ENCODE measurements around the gene INAVA.

INAVA gene

DNA sequence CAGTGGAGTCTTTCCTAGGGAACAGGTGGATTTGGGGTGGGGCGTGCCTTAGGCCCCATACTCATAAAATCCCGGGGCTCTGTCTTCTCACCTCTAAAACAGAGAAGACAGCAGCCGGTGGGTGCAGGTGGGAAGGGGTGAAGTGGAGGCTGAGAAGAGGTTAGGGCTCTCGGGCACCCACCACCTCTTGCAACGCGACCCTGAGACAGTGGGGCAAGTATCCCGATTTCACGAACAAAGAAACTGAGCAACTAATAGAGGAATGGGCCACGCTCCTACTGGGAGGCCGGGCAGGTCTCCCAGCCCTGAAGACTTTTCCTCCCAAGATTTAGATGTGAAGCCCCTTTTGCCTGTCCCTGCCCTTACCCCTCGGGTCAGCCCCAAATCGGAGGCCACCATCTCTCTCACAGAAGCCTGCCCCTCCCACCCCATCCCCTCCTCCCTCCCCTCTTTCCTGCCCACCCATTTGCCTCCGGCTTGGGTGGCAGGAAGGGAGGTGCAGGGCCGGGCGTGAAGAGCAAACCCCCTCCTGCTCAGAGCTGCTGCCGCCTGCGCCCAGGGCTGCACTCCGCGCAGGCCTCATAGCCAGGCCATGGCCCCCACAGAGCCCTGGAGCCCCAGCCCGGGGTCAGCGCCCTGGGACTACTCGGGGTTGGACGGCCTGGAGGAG, 22.1 kb upstream of the INAVA start, which contains the start of gene GPR25:
TSS of gene GPR25 (plus strand) at position 536 of the 670 bp plus-strand sequence. CDS start at position 593, 57 bp downstream.
- peak within 1 kb of the TSS; percentile 44 for H3K4me3 Mint-ChIP-seq
- ATAC-seq, result no peak
- H3K36me3 Mint-ChIP-seq, result no peaks in the 10 kb centered on the region
- no peak within 1 kb of the TSS for H3K27ac Mint-ChIP-seq
- H3K9me3 Mint-ChIP-seq, result no peaks in the 10 kb centered on the region
- peak in 1 of 2 donors; percentile 50 for DNase-seq (ENCODE audit: low spot score in 2 of 2)
- H3K4me1 Mint-ChIP-seq, result peaks cover 62% of the 10 kb centered on the region

GRCh38 chr1:200873116-200873670, 21.5 kb upstream of the INAVA start:
- no peak overlapping the region for H3K27ac Mint-ChIP-seq
- peak overlapping the region; percentile 44 for H3K4me3 Mint-ChIP-seq
- no peaks in the 10 kb centered on the region for H3K9me3 Mint-ChIP-seq
- DNase-seq (ENCODE audit: low spot score in 2 of 2) (peak in 1 of 2 donors; percentile 34), ATAC-seq (no peak)
- H3K36me3 Mint-ChIP-seq, result no peaks in the 10 kb centered on the region
- H3K4me1 Mint-ChIP-seq, result peaks cover 67% of the 10 kb centered on the region

DNA sequence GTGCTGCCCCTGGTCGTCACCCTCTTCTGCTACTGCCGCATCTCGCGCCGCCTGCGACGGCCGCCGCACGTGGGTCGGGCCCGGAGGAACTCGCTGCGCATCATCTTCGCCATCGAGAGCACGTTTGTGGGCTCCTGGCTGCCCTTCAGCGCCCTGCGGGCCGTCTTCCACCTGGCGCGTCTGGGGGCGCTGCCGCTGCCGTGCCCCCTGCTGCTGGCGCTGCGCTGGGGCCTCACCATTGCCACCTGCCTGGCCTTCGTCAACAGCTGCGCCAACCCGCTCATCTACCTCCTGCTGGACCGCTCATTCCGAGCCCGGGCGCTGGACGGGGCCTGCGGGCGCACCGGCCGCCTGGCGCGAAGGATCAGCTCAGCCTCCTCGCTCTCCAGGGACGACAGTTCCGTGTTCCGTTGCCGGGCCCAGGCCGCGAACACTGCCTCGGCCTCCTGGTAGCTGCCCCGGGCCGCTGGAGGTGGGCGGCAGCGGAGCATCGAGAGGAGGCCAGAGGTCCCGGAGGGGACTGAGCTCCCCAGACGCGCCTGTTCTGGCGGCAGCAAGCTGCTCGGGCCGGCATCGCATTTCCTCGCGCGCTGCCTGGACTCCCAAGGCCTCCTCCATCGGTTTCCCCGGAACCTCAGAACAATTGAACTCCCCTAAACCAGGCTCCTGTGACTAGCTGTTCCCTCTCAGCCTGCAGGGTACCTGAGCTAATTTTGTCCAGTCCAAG, 20.9 kb upstream of the INAVA start:
- peak in 1 of 2 donors; percentile 49 for DNase-seq (ENCODE audit: low spot score in 2 of 2)
- ATAC-seq, result no peak
- Mint-ChIP-seq H3K4me3 (peak overlapping the region; percentile 44), H3K27ac (no peak overlapping the region), H3K36me3 (no peaks in the 10 kb centered on the region), H3K4me1 (peaks cover 74% of the 10 kb centered on the region), H3K9me3 (no peaks in the 10 kb centered on the region)

- Mint-ChIP-seq H3K36me3 (no peaks in the 10 kb centered on the region), H3K4me3 (peak overlapping the region; percentile 44), H3K4me1 (peaks cover 71% of the 10 kb centered on the region), H3K9me3 (no peaks in the 10 kb centered on the region), H3K27ac (no peak overlapping the region)
- no peak for ATAC-seq
- peak in 1 of 2 donors; percentile 49 for DNase-seq (ENCODE audit: low spot score in 2 of 2)
Measured at GRCh38 chr1:200874694-200875093, 20.0 kb upstream of the INAVA start.

- Mint-ChIP-seq H3K4me1 (peaks cover 71% of the 10 kb centered on the region), H3K9me3 (no peaks in the 10 kb centered on the region), H3K36me3 (peaks cover 5% of the 10 kb centered on the region), H3K27ac (no peak overlapping the region), H3K4me3 (no peak overlapping the region)
- ATAC-seq (no peak), DNase-seq (ENCODE audit: low spot score in 2 of 2) (peak in 1 of 2 donors; percentile 46)
Measured at GRCh38 chr1:200875416-200875815, 19.3 kb upstream of the INAVA start.

- no peaks in the 10 kb centered on the region for H3K9me3 Mint-ChIP-seq
- H3K27ac Mint-ChIP-seq, result no peak overlapping the region
Measured at GRCh38 chr1:200877010-200877409, 17.7 kb upstream of the INAVA start.

GRCh38 chr1:200877839-200878551, 16.7 kb upstream of the INAVA start:
- Mint-ChIP-seq H3K4me3 (peak overlapping the region; percentile 29), H3K27ac (no peak overlapping the region), H3K9me3 (no peaks in the 10 kb centered on the region), H3K36me3 (peaks cover 6% of the 10 kb centered on the region), H3K4me1 (peaks cover 63% of the 10 kb centered on the region)
- DNase-seq (ENCODE audit: low spot score in 2 of 2) (peak; percentile 48 to 85), ATAC-seq (peak; percentile 93)

More at GRCh38 chr1:200877010-200877409, 17.7 kb upstream of the INAVA start:
- H3K4me1 Mint-ChIP-seq, result peaks cover 67% of the 10 kb centered on the region
- peaks cover 6% of the 10 kb centered on the region for H3K36me3 Mint-ChIP-seq
- DNase-seq (ENCODE audit: low spot score in 2 of 2) (peak in 1 of 2 donors; percentile 39), ATAC-seq (no peak)
- H3K4me3 Mint-ChIP-seq, result no peak overlapping the region

DNA sequence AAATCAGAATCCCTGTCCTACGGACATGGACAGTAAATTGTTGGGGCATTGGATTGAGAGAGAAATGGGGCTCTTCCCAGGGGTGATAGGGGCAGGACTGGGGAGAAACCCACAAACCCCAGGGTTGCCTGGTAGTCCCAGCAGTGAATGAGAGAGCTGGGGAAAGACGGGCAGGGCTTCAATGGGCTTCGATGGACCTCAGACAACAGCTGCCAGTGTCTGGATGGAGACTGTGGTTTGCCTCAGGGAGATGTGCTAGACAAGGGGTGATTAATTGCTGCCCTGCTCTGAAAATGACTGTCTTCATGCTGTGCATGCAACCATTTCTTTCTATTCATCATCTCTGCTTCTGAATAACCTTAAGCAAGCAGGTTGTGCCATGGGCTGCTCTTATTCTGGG, 14.5 kb upstream of the INAVA start:
- ATAC-seq (peak; percentile 91), DNase-seq (ENCODE audit: low spot score in 2 of 2) (peak; percentile 21 to 80)
- H3K36me3 Mint-ChIP-seq, result peaks cover 6% of the 10 kb centered on the region
- no peaks in the 10 kb centered on the region for H3K9me3 Mint-ChIP-seq
- peaks cover 46% of the 10 kb centered on the region for H3K4me1 Mint-ChIP-seq
- H3K27ac Mint-ChIP-seq, result peak overlapping the region; percentile 79
- peak overlapping the region; percentile 34 for H3K4me3 Mint-ChIP-seq

- H3K27ac Mint-ChIP-seq, result no peak overlapping the region
- H3K9me3 Mint-ChIP-seq, result no peaks in the 10 kb centered on the region
- ATAC-seq, result no peak
- H3K4me1 Mint-ChIP-seq, result peaks cover 50% of the 10 kb centered on the region
- no peak overlapping the region for H3K4me3 Mint-ChIP-seq
- peaks cover 6% of the 10 kb centered on the region for H3K36me3 Mint-ChIP-seq
- DNase-seq (ENCODE audit: low spot score in 2 of 2), result peak in 1 of 2 donors; percentile 38
Measured at GRCh38 chr1:200883118-200883517, 11.6 kb upstream of the INAVA start.

- Mint-ChIP-seq H3K9me3 (no peaks in the 10 kb centered on the region), H3K36me3 (no peaks in the 10 kb centered on the region), H3K27ac (peak overlapping the region; percentile 14), H3K4me3 (no peak overlapping the region), H3K4me1 (peaks cover 55% of the 10 kb centered on the region)
- DNase-seq (ENCODE audit: low spot score in 2 of 2) (no peak), ATAC-seq (no peak)
Measured at GRCh38 chr1:200885623-200886402, 8.9 kb upstream of the INAVA start.

DNA sequence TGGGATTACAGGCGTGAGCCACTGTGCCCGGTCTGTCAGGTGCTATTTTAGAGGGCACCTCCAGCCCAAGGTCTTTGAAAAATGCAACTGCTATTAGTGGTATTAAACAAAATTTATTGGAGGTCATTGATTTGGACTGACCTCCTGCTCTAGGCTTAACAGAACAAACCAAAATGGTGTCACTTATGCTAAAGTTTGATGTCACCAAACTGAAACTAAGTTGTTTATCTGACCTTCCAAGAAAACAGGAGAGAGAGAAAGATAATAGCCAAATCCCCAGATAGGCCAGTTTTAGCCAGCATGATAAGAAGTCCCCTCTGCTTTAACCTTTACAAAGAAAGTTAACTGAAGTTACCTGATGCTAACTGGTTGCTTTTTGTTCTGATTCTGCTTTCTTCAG, 8.1 kb upstream of the INAVA start:
- Mint-ChIP-seq H3K4me1 (peaks cover 49% of the 10 kb centered on the region), H3K4me3 (peak overlapping the region; percentile 65), H3K9me3 (no peaks in the 10 kb centered on the region), H3K36me3 (no peaks in the 10 kb centered on the region), H3K27ac (no peak overlapping the region)
- DNase-seq (ENCODE audit: low spot score in 2 of 2) (no peak), ATAC-seq (no peak)

GRCh38 chr1:200887036-200887435, 7.7 kb upstream of the INAVA start:
- Mint-ChIP-seq H3K4me3 (peak overlapping the region; percentile 65), H3K36me3 (no peaks in the 10 kb centered on the region)

DNA sequence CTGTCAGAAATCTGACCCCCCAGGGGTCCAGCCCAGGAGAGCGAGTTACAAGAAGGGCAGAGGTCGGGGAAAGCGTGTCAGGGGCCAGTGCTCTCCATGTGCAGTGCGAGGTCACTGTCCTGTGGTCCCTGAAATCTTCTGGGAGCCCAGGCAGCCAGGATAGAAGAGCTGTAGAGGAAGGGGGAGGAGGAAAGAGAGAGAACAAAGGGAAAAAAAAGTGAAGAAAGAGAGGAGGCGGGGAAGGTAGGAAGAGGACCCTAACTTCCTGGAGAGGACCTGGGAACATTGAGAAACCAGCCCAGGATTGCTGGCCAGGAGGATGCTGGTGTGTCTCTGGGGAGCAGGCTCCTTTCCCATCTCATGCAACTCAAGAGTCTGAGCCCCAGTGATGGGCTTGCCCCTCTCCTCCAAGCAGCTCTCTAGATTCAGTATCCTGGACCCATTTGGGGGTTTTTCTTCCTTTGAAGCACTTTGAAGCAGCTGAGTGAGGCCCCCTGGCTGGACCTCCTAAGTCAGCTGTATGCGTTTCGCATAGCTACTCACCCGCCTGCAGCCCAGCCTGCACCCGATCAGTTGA, 6.8 kb upstream of the INAVA start:
- H3K27ac Mint-ChIP-seq, result peak overlapping the region; percentile 1
- ATAC-seq (no peak), DNase-seq (ENCODE audit: low spot score in 2 of 2) (no peak)
- H3K4me1 Mint-ChIP-seq, result peaks cover 54% of the 10 kb centered on the region
- H3K36me3 Mint-ChIP-seq, result no peaks in the 10 kb centered on the region
- no peaks in the 10 kb centered on the region for H3K9me3 Mint-ChIP-seq
- peak overlapping the region; percentile 65 for H3K4me3 Mint-ChIP-seq

More at GRCh38 chr1:200887036-200887435, 7.7 kb upstream of the INAVA start:
- no peak for ATAC-seq
- Mint-ChIP-seq H3K27ac (no peak overlapping the region), H3K4me1 (peaks cover 49% of the 10 kb centered on the region), H3K9me3 (no peaks in the 10 kb centered on the region)
- DNase-seq (ENCODE audit: low spot score in 2 of 2), result no peak

GRCh38 chr1:200888349-200888838, 6.3 kb upstream of the INAVA start:
- peak; percentile 53 to 86 for DNase-seq (ENCODE audit: low spot score in 2 of 2)

More at GRCh38 chr1:200888349-200888838, 6.3 kb upstream of the INAVA start:
- Mint-ChIP-seq H3K4me3 (peak overlapping the region; percentile 65), H3K27ac (peak overlapping the region; percentile 1), H3K9me3 (no peaks in the 10 kb centered on the region), H3K36me3 (no peaks in the 10 kb centered on the region), H3K4me1 (peaks cover 55% of the 10 kb centered on the region)
- peak; percentile 93 for ATAC-seq
